Measurements from ENCODE around the gene CLIP1.

- TF ChIP-seq BORCS8-MEF2B (CRISPR knock-in tag; IDR thresholded peaks at IDR 0.05) (no peak), NFRKB (IDR thresholded peaks at IDR 0.05) (no peak), CHD2 (IDR thresholded peaks at IDR 0.05; ENCODE audit: low read depth, low read length) (no peak), CTCF (CRISPR knock-in tag; IDR thresholded peaks at IDR 0.05) (no peak), ZNF776 (CRISPR knock-in tag; IDR thresholded peaks at IDR 0.05) (no peak), ARNT (IDR thresholded peaks at IDR 0.05) (no peak), BCL3 (CRISPR knock-in tag; IDR thresholded peaks at IDR 0.05) (no peak), EP300 (IDR thresholded peaks at IDR 0.05; ENCODE audit: low read depth in 2 of 2, low read length in 2 of 2) (no peak), EP300 (CRISPR knock-in tag; IDR thresholded peaks at IDR 0.05; ENCODE audit: borderline replicate concordance) (no peak), POLR2A (IDR thresholded peaks at IDR 0.05; ENCODE audit: insufficient read depth in 1 of 2, low read depth in 2 of 2, low read length in 2 of 2) (no peak), TAF1 (CRISPR knock-in tag; IDR thresholded peaks at IDR 0.05) (no peak), IRX3 (CRISPR knock-in tag; IDR thresholded peaks at IDR 0.05; ENCODE audit: borderline replicate concordance, low read depth) (no peak), HIVEP1 (CRISPR knock-in tag; IDR thresholded peaks at IDR 0.05) (no peak), SP1 (IDR thresholded peaks at IDR 0.05) (no peak), SP1 (CRISPR knock-in tag; IDR thresholded peaks at IDR 0.05) (no peak)
Measured at GRCh38 chr12:122457627-122458026, 35.2 kb upstream of the CLIP1 start.
